Effector memory CD8-positive, alpha-beta T cell (primary cell): ENCODE results near the gene TMPRSS6.

ENCODE experiments used
- ATAC-seq: fragments of 150-1000 bp; cut with Tn5 transposase; replicated peaks from 2 replicates; pipeline ENCODE4 v1.10.0; 2021; ENCODE audit warnings: mild to moderate bottlenecking, moderate library complexity
- DNase-seq, 3 experiments: peaks; one replicate each; pipeline ENCODE4 v3.0.0; 2021
- H3K27ac Mint-ChIP-seq, 2 donors: one replicate each; pipeline ENCODE4 v1.8.0; 2022; ENCODE audit warnings: mild to moderate bottlenecking in 2 of 2, mixed read lengths in 2 of 2, moderate library complexity in 2 of 2
- H3K27me3 Mint-ChIP-seq, 2 donors: one replicate each; pipeline ENCODE4 v1.8.0; 2022; ENCODE audit warnings: mixed read lengths in 2 of 2
- H3K36me3 Mint-ChIP-seq: one replicate; pipeline ENCODE4 v1.8.0; 2022; ENCODE audit warnings: mild to moderate bottlenecking, moderate library complexity, mixed read lengths; ENCODE audit not compliant: insufficient read depth
- H3K4me1 Mint-ChIP-seq, 2 donors: one replicate each; pipeline ENCODE4 v1.8.0; 2022; ENCODE audit warnings: low read depth in 2 of 2, mixed read lengths in 2 of 2
- H3K4me3 Mint-ChIP-seq, 2 donors: one replicate each; pipeline ENCODE4 v1.8.0; 2022; ENCODE audit warnings: mild to moderate bottlenecking in 2 of 2, mixed read lengths in 2 of 2, moderate library complexity in 2 of 2
- H3K9me3 Mint-ChIP-seq, 2 donors: one replicate each; pipeline ENCODE4 v1.8.0; 2022; ENCODE audit warnings: mixed read lengths in 2 of 2

The TMPRSS6 gene

GRCh38 chr22:37147186-37147990 is 37.9 kb upstream of the TMPRSS6 start:
- peaks cover 78 to 83% of the 10 kb centered on the region in 2 donors for H3K4me1 Mint-ChIP-seq
- H3K36me3 Mint-ChIP-seq = peaks cover 76% of the 10 kb centered on the region
- DNase-seq (no peak), ATAC-seq (no peak)
- peak overlapping the region; percentile 92 to 96 for H3K27ac Mint-ChIP-seq
- H3K27me3 Mint-ChIP-seq = no peaks in the 10 kb centered on the region
- H3K4me3 Mint-ChIP-seq = peak overlapping the region; percentile 87 to 92
- no peaks in the 10 kb centered on the region for H3K9me3 Mint-ChIP-seq

GRCh38 chr22:37146507-37147180 is 37.1 kb upstream of the TMPRSS6 start:
- Mint-ChIP-seq H3K27me3 (no peaks in the 10 kb centered on the region), H3K27ac (peak overlapping the region; percentile 92 to 96), H3K9me3 (no peaks in the 10 kb centered on the region), H3K4me1 (peaks cover 79 to 80% of the 10 kb centered on the region in 2 donors), H3K36me3 (peaks cover 83% of the 10 kb centered on the region), H3K4me3 (peak overlapping the region; percentile 87 to 92)
- DNase-seq = no peak
- no peak for ATAC-seq

- ATAC-seq (no peak), DNase-seq (no peak)
- peak overlapping the region; percentile 87 to 92 for H3K4me3 Mint-ChIP-seq
- H3K4me1 Mint-ChIP-seq = peaks cover 74% of the 10 kb centered on the region in 2 donors
- H3K27me3 Mint-ChIP-seq = no peaks in the 10 kb centered on the region
- no peaks in the 10 kb centered on the region for H3K9me3 Mint-ChIP-seq
- peak overlapping the region; percentile 92 to 96 for H3K27ac Mint-ChIP-seq
- H3K36me3 Mint-ChIP-seq = peaks cover 89% of the 10 kb centered on the region
Measured at GRCh38 chr22:37146051-37146385, 36.5 kb upstream of the TMPRSS6 start.

GRCh38 chr22:37145180-37146050 is 35.9 kb upstream of the TMPRSS6 start:
- H3K4me3 Mint-ChIP-seq = peak overlapping the region; percentile 87 to 92
- peak overlapping the region; percentile 92 to 96 for H3K27ac Mint-ChIP-seq
- peaks cover 69 to 73% of the 10 kb centered on the region in 2 donors for H3K4me1 Mint-ChIP-seq
- H3K27me3 Mint-ChIP-seq = no peaks in the 10 kb centered on the region
- H3K36me3 Mint-ChIP-seq = peaks cover 94% of the 10 kb centered on the region
- H3K9me3 Mint-ChIP-seq = no peaks in the 10 kb centered on the region
- ATAC-seq (no peak), DNase-seq (no peak)

- peak overlapping the region; percentile 87 to 92 for H3K4me3 Mint-ChIP-seq
- peaks cover 61 to 68% of the 10 kb centered on the region in 2 donors for H3K4me1 Mint-ChIP-seq
- peak overlapping the region; percentile 92 to 96 for H3K27ac Mint-ChIP-seq
- no peaks in the 10 kb centered on the region for H3K9me3 Mint-ChIP-seq
- no peak for ATAC-seq
- H3K27me3 Mint-ChIP-seq = no peaks in the 10 kb centered on the region
- peaks cover 91% of the 10 kb centered on the region for H3K36me3 Mint-ChIP-seq
- no peak for DNase-seq
Measured at GRCh38 chr22:37144180-37144554, 34.7 kb upstream of the TMPRSS6 start.

GRCh38 chr22:37141971-37142370 is 32.5 kb upstream of the TMPRSS6 start:
- Mint-ChIP-seq H3K9me3 (no peaks in the 10 kb centered on the region), H3K36me3 (peaks cover 92% of the 10 kb centered on the region), H3K4me3 (no peak overlapping the region), H3K4me1 (peaks cover 55 to 65% of the 10 kb centered on the region in 2 donors), H3K27ac (peak overlapping the region; percentile 92 to 96), H3K27me3 (no peaks in the 10 kb centered on the region)
- DNase-seq (no peak), ATAC-seq (no peak)

- H3K27ac Mint-ChIP-seq = peak overlapping the region; percentile 25 to 75
- H3K36me3 Mint-ChIP-seq = peaks cover 92% of the 10 kb centered on the region
- H3K4me3 Mint-ChIP-seq = no peak overlapping the region
- no peaks in the 10 kb centered on the region for H3K9me3 Mint-ChIP-seq
- H3K4me1 Mint-ChIP-seq = peaks cover 55 to 65% of the 10 kb centered on the region in 2 donors
- H3K27me3 Mint-ChIP-seq = no peaks in the 10 kb centered on the region
- DNase-seq = no peak
- no peak for ATAC-seq
Measured at GRCh38 chr22:37141476-37141875, 32.0 kb upstream of the TMPRSS6 start.

GRCh38 chr22:37140686-37141323 is 31.3 kb upstream of the TMPRSS6 start:
- H3K27ac Mint-ChIP-seq = peak overlapping the region; percentile 25 to 75
- H3K36me3 Mint-ChIP-seq = peaks cover 93% of the 10 kb centered on the region
- no peaks in the 10 kb centered on the region for H3K27me3 Mint-ChIP-seq
- DNase-seq (no peak), ATAC-seq (no peak)
- H3K9me3 Mint-ChIP-seq = no peaks in the 10 kb centered on the region
- H3K4me3 Mint-ChIP-seq = no peak overlapping the region
- H3K4me1 Mint-ChIP-seq = peaks cover 50 to 62% of the 10 kb centered on the region in 2 donors

GRCh38 chr22:37139762-37140161 is 30.2 kb upstream of the TMPRSS6 start:
- Mint-ChIP-seq H3K27ac (peak overlapping the region in 1 of 2 donors; percentile 92), H3K27me3 (no peaks in the 10 kb centered on the region), H3K36me3 (peaks cover 92% of the 10 kb centered on the region), H3K4me1 (peaks cover 47 to 54% of the 10 kb centered on the region in 2 donors), H3K9me3 (no peaks in the 10 kb centered on the region), H3K4me3 (no peak overlapping the region)
- ATAC-seq (no peak), DNase-seq (no peak)

- Mint-ChIP-seq H3K36me3 (peaks cover 92% of the 10 kb centered on the region), H3K9me3 (no peaks in the 10 kb centered on the region), H3K4me3 (no peak overlapping the region), H3K27me3 (no peaks in the 10 kb centered on the region), H3K27ac (peak overlapping the region; percentile 92 to 96), H3K4me1 (peaks cover 42 to 46% of the 10 kb centered on the region in 2 donors)
- no peak for ATAC-seq
- DNase-seq = no peak
Measured at GRCh38 chr22:37138849-37139561, 29.5 kb upstream of the TMPRSS6 start.

GRCh38 chr22:37137903-37138665 is 28.6 kb upstream of the TMPRSS6 start:
- peaks cover 95% of the 10 kb centered on the region for H3K36me3 Mint-ChIP-seq
- H3K9me3 Mint-ChIP-seq = no peaks in the 10 kb centered on the region
- no peaks in the 10 kb centered on the region for H3K27me3 Mint-ChIP-seq
- peak overlapping the region in 1 of 2 donors; percentile 24 for H3K4me3 Mint-ChIP-seq
- ATAC-seq (no peak), DNase-seq (no peak)
- peak overlapping the region; percentile 92 to 96 for H3K27ac Mint-ChIP-seq
- H3K4me1 Mint-ChIP-seq = peaks cover 37 to 38% of the 10 kb centered on the region in 2 donors

- peaks cover 95% of the 10 kb centered on the region for H3K36me3 Mint-ChIP-seq
- DNase-seq (no peak), ATAC-seq (no peak)
- H3K4me3 Mint-ChIP-seq = no peak overlapping the region
- no peaks in the 10 kb centered on the region for H3K9me3 Mint-ChIP-seq
- no peaks in the 10 kb centered on the region for H3K27me3 Mint-ChIP-seq
- peaks cover 37 to 39% of the 10 kb centered on the region in 2 donors for H3K4me1 Mint-ChIP-seq
- H3K27ac Mint-ChIP-seq = peak overlapping the region; percentile 92 to 96
Measured at GRCh38 chr22:37137131-37137530, 27.6 kb upstream of the TMPRSS6 start.
